Endothelial cell of coronary artery (primary cell): ENCODE results near the gene ARSD. TPM values are rescaled to one million over a fixed set of nuclear protein-coding genes. Genes with fewer than 3 reads are reported as not detected.

Experiments used
- total RNA-seq: library from RNA; depleted of rRNA; stranded (reverse); fragments of >200 nt; gene quantifications from 2 replicates; pipeline ENCODE4 v1.2.3, GENCODE V29; 2014

ARSD gene
- total RNA-seq, result 19.7 and 23.6 TPM in 2 replicates

GRCh38 chrX:2928583-2929434 lies at the start of gene ARSD:
Gene ARSD, minus strand, starts transcription at chrX:2929339. Its CDS starts 64 bp downstream, at chrX:2929275.

Other genes with a start within 250 kb of the ARSD start
- 139 and 210 TPM in 2 replicates for gene CD99, start 238.0 kb downstream of the ARSD start, total RNA-seq
- gene XG, start 177.3 kb downstream of the ARSD start, total RNA-seq, result 0.09 and 0.18 TPM in 2 replicates
- gene GYG2, start 100.4 kb downstream of the ARSD start, total RNA-seq, result under 0.01 and 0.09 TPM in 2 replicates
- not detected in 2 replicates for gene ARSH, start 77.2 kb upstream of the ARSD start, total RNA-seq
- gene ARSF, start 112.1 kb upstream of the ARSD start, total RNA-seq, result not detected in 2 replicates